MM.1S (cell line): Measurements from ENCODE around the gene ESF1.

Experiments used
- CTCF ChIP-seq: fragments of 300-600 bp; sonication (generic); IDR thresholded peaks from 2 replicates; pipeline ENCODE4 v1.5.1; 2016; ENCODE audit warnings: antibody characterized with exemption, low read length, mixed read lengths
- EZH2 ChIP-seq: fragments of 300-600 bp; sonication (generic); optimal IDR thresholded peaks from 2 replicates; pipeline ENCODE3; 2017; ENCODE audit warnings: low read depth, mild to moderate bottlenecking, antibody characterized with exemption, low read length, mixed read lengths

- TF ChIP-seq EZH2 (no peak), CTCF (no peak)
Measured at GRCh38 chr20:13701486-13701885, 83.2 kb downstream of the ESF1 start.
